NCI-H510A treated with DMSO at 0.1 percent for 48 hours (cell line): ENCODE data around the gene ZCWPW2.

Experiments
- DNase-seq: peaks from one replicate; lab custom pipeline; 2025; lab: John Stamatoyannopoulos, UW

ZCWPW2 gene, protein sequence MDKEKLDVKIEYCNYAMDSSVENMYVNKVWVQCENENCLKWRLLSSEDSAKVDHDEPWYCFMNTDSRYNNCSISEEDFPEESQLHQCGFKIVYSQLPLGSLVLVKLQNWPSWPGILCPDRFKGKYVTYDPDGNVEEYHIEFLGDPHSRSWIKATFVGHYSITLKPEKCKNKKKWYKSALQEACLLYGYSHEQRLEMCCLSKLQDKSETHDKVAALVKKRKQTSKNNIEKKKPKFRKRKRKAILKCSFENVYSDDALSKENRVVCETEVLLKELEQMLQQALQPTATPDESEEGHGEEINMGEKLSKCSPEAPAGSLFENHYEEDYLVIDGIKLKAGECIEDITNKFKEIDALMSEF

GRCh38 chr3:28348629-28349468 is at the start of gene ZCWPW2, which contains the start of gene AZI2:
Gene ZCWPW2, plus strand, starts transcription at chr3:28348721. Its CDS starts 64,348 bp downstream, at chr3:28413069.
Gene AZI2, minus strand, starts transcription at chr3:28348824. Its CDS starts 8,207 bp downstream, at chr3:28340617.
- peak; percentile 68 for DNase-seq

DNA sequence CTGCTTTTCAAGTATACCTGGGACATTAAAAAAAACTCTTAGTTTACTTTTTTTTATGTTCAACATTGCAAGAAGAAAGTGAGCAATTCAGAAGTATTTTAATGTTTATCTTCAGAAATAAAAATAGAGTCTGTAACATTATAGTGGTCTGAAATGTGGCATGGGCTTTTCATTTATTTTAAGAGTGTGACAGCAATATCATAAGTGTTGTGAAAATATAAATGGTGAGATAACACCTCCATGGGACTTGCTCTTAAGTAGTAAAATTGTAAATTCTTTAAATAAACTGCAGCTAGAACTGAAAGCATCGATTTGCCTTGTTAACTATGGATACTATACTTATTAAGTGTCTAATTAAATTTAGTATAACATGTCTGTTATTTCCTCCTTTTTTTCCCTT is 48.8 kb upstream of the ZCWPW2 start:
- no peak for DNase-seq

DNA sequence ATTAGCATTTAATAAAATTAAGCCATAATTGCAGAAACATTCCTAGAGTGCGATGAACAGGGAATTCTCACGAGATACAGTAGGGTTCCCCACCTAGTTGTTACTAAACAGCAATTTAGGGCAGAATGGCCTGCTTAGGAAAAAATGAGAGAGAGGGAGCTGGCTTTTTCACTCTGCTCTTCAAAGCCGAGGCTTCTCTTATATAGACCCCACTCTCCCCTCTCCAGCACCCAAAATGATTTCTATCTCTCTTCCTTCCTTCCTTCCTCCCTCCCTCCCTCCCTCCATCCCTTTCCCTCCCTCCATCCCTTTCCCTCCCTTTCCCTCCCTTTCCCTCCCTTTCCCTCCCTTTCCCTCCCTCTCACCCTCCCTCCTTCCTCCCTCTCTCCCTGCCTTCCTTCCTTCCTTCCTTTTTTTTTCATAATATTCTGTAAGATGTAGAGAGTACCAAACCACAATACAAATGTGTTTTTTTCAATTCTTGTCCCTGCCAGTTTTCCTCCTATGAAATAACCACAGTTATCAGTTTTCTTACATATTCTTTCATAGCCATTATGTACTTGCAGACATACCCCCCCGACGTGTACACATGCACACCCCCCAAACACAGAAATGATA is 48.1 kb upstream of the ZCWPW2 start:
- no peak for DNase-seq

DNA sequence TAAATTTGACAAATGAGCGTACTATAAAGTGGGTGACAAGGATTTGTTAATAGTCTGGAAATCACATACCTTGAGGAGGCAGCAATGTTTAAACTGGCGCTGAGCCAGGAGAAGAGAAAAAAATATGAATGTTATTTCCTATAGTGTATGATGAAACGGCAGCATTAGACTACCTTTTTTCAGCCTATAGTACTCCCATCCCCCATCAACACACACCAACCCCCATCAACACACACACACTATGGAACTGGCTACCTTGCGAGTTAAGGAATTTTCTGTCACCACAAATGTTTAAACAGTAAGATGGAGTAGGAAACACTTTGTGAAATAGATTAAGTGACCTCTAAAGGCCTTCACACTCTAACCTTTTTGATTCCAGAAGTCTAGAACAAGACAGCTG is 46.8 kb upstream of the ZCWPW2 start:
- no peak for DNase-seq

DNA sequence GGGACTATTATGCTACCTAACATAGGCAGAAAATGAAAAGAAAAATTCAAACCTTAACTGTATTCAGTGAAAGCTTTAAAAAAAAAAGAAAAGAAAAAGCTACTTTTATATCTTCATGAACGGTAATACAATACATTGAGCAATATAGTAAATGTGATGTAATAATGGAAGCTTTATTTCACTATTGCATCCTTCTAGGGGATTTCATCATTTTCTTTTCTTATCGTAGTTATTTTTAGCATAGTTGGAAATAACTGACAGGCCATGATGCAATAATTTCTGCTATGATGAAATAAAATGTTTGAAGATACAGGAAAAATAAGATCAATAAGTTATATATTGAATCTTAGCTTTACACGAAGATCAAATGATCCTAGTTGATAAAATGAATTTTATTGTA is 40.3 kb upstream of the ZCWPW2 start:
- DNase-seq, result no peak

DNA sequence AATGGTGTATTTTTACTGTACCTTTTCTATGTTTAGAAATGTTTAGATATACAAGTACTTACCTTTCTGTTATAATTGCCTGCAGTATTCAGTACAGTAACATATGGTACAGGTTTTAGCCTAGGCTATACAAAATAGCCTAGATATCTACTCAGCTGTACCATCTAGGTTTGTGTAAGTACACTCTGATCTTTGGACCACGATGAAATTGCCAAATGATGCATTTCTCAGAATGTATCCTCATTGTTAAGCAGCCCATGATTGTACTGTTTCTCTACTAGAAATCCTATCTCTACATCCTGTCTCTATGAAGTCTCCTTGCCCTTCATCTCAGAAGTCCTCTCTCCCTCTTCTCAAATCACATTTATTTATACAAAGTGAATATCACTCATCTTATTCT is 32.8 kb upstream of the ZCWPW2 start:
- DNase-seq, result no peak

DNA sequence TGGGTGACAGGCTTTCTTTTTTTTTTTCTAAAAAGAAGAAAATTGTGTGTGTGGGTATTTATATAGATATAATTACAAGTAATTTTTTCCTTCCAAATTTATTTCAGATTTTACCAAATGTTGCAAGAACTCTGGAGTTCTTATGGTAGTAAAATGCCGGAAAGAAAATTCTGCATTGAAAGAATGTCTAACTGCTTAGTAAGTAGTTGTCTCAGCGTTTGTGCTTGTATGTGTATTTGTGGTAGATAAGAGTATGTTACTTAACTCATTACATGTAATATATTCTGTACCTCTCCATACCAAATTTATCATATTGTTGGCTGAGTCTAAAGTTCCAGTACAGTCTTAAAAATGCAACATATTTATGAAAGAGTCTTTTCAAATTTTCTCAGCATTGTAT is 32.3 kb upstream of the ZCWPW2 start:
- no peak for DNase-seq

- DNase-seq, result peak; percentile 11
These were observed 31.0 kb upstream of the ZCWPW2 start for GRCh38 chr3:28317438-28318022.

DNA sequence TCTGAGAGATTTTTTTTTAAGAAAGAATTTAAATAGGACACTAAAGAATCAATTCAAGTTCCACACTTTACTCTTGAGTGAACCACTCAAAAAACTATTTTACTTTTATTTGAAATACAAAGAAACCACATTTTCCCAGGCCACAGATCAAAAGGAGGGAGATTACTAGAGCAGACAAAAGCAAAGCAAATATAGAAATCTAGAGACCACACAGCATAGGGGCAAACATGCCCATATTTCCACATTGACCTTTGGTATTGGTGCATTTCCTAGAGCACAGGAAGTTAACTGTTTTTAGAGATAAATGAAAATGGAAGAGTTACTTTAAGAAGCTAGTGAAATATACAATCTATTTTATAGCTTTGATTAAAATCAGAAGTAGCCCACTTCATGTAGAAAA is 27.5 kb upstream of the ZCWPW2 start:
- DNase-seq, result no peak

DNA sequence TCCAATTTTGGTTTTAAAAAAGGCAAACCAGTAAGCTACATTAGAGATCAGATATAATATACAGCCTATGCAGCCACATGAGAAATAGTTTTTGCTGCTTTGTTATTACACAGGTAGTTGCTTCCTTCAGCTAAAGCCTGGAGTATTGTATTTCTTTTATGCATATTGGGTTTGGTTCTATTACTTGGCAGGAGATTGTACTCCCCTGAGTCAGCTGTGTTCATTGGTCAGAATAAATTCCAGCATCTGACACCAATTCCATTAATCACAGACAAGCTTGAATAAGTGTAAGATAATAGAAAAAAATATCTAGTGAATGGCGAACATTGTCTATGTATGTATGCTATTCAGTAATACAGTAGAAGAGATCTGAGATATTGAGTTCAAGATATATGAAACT is 26.1 kb upstream of the ZCWPW2 start:
- DNase-seq, result no peak

GRCh38 chr3:28326458-28326926 is 22.0 kb upstream of the ZCWPW2 start:
- DNase-seq, result no peak

- peak; percentile 36 for DNase-seq
These were observed 20.1 kb upstream of the ZCWPW2 start for GRCh38 chr3:28328188-28329151.

DNA sequence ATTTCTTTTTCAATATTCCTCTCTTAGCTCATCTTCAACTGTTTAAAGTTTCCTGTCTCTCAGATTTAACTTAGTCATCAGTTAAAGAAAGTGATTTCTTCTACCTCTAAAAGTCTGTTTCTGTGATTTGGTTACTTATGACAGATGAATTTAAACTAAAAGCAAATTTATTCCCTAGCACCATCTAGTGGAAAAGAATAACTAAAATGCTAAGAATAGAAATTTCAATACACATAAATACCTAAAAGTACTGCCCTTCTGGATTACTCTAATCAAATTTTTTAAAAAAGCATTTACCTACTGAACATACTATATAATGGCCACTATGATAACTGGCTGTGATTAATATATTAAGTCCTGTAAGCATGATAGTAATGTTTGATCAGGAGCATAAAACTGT is 14.0 kb upstream of the ZCWPW2 start:
- no peak for DNase-seq

DNA sequence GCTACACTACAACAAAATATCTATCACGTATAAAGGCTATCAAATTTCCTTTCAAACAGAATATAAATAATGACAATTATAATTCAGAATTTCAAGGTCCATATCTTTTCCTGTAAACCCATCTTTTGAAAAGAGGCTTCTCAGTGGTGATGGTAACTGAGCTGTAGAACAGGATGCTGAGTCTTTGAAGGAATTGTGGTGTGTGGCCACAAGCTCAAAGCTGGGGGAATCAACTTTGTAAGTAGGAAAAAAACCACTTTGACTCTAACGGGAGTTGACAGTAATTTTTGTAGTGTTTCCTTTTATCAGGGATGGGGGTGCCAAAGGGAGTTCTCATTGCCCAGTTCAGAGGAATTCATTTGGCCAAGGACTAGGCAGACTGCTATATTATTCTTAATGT is 13.3 kb upstream of the ZCWPW2 start:
- DNase-seq, result no peak

DNA sequence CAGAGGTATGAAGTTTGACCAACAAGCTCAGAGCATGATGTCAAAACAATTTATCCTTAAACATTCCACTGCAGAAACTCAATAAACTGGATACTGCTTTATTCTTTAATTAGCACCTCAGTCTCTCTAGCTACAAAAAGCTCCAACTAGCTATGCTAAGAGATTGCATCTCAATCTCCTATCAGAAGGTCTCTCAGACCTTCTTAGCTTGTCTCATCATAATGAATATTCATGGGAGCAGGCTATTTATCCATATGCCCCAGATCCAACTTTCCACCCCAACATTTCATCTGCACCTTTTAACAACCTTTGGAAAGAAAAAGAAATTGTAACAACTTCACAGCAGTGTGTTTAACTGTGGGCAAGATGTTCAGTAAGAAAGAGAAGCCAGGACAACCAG is 11.3 kb upstream of the ZCWPW2 start:
- no peak for DNase-seq

DNA sequence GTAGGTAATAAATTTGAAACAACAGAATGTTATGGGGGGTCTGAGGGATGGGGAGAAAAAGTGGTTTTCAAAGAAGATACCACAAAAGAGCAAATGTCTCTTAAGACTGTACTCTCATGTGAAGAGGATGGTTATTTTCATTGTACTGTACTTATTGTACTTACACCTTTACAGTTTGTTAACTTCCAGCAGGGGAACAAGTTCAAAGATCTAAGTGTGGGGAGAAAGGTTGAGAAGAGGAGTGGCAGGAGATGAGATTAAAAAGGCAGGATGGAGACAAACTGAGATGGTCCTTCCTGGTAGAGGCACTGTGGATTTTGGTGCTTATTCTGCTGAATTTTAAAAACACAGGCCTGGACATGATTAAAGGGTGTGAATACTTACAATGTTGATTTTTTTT is 5.4 kb upstream of the ZCWPW2 start:
- no peak for DNase-seq

- no peak for DNase-seq
These were observed 2.8 kb upstream of the ZCWPW2 start for GRCh38 chr3:28345690-28346089.

- no peak for DNase-seq
These were observed 902 bp upstream of the ZCWPW2 start for GRCh38 chr3:28347374-28348264.

- no peak for DNase-seq
These were observed 274 bp upstream of the ZCWPW2 start for GRCh38 chr3:28348265-28348628.

DNA sequence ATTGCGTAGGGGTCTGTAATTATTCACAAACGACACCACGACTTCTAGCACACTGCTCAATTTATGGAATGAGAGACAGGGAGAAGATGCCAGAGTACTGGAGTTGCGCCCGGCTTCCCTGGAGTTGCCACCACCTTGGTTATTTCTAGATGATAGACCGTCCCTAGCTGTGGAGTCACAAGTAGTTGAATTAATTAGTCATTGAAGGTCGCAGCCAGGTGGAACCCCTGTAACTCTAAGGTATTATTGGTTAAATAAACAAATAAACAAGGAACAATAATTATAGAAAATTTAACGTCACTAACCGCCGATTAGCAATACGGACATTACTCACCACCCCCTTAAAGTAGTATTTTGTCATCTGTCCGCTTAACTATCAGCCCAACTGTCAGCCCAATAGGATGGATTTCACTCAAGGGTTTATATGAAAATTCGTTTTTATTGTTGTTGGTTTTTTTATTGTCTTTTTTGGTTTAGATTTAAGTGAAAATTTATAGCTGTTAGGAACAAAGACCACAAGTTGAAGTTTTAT is 1.0 kb downstream of the ZCWPW2 start:
- peak; percentile 66 for DNase-seq
